Measurements from ENCODE around the gene ZDHHC7. TPM values are rescaled to one million over a fixed set of nuclear protein-coding genes. Genes with fewer than 3 reads are reported as not detected.
"Not testable (repeated sequence)": the region's sequence is repeated elsewhere in the genome, so short reads cannot be mapped to it uniquely, and the experiment has no call there.

The ZDHHC7 gene
- total RNA-seq, 2 experiments from 2014 or later: 39.8 to 44.6 TPM

GRCh38 chr16:85054948-85055492 lies 43.7 kb upstream of the ZDHHC7 start:
- Mint-ChIP-seq H3K36me3 (ENCODE audit: low read depth) (no peaks in the 10 kb centered on the region), H3K4me1 (ENCODE audit: low read depth) (peaks cover 55% of the 10 kb centered on the region), H3K4me3 (peak overlapping the region; percentile 79), H3K27me3 (no peaks in the 10 kb centered on the region), H3K9me3 (no peaks in the 10 kb centered on the region), H3K27ac (peak overlapping the region; percentile 92)
- H3K27me3 ChIP-seq (ENCODE audit: control insufficient read depth in 1 of 2, insufficient read depth in 2 of 2, low read length in 2 of 2): no peaks in the 10 kb centered on the region
- POLR2A ChIA-PET: interaction anchor here (0.6 to 2.4 kb wide), 12 partner anchors 8 to 456 kb away, joined by 3 to 43 read pairs (median 4); partner anchors contain the start of genes KIAA0513 and ZDHHC7
- ATAC-seq (ENCODE audit: poor library complexity) (no peak), DNase-seq (no peak)
- H3K9me3 ChIP-seq (ENCODE audit: control insufficient read depth in 1 of 2, insufficient read depth in 1 of 2, low read length in 2 of 2): no peaks in the 10 kb centered on the region
- intact Hi-C loops (cut with DNase I, micrococcal nuclease): loop anchor here (1.0 to 5.0 kb wide), 5 partner anchors 26 to 44 kb away; partner anchors contain the start of gene ZDHHC7 (in 2 of the 2)
- peak overlapping the region; percentile 30 to 78 for H3K27ac ChIP-seq (ENCODE audit: low read depth in 1 of 2, low read length in 2 of 2)
- peak overlapping the region; percentile 38 for H3K4me3 ChIP-seq (ENCODE audit: low read length)
- H3K36me3 ChIP-seq (ENCODE audit: insufficient read depth, low read length): no peaks in the 10 kb centered on the region
- H3K4me1 ChIP-seq (ENCODE audit: insufficient read depth, low read length): peaks cover 40% of the 10 kb centered on the region
- CTCF ChIA-PET: interaction anchor here (2.2 kb wide), 2 partner anchors 27 to 32 kb away, joined by 8 to 12 read pairs; partner anchors contain the start of gene KIAA0513
- TF ChIP-seq CTCF (IDR thresholded peaks at IDR 0.05): no peak

- not testable (repeated sequence) for H3K4me3 ChIP-seq (ENCODE audit: low read length); H3K9me3 ChIP-seq (ENCODE audit: control insufficient read depth in 1 of 2, insufficient read depth in 1 of 2, low read length in 2 of 2); H3K4me3 Mint-ChIP-seq; DNase-seq; ATAC-seq (ENCODE audit: poor library complexity); H3K27me3 Mint-ChIP-seq; H3K27me3 ChIP-seq (ENCODE audit: control insufficient read depth in 1 of 2, insufficient read depth in 2 of 2, low read length in 2 of 2); H3K9me3 Mint-ChIP-seq; H3K36me3 Mint-ChIP-seq (ENCODE audit: low read depth); H3K36me3 ChIP-seq (ENCODE audit: insufficient read depth, low read length)
- CTCF ChIA-PET: interaction anchor here (0.7 to 1.0 kb wide), 2 partner anchors 32 to 86 kb away, joined by 3 to 5 read pairs; no protein-coding TSS in a partner anchor
- POLR2A ChIA-PET: interaction anchor here (2.4 kb wide), 1 partner anchor 27 kb away, joined by 43 read pairs; the partner anchor contains the start of gene KIAA0513
- Histone ChIP-seq H3K27ac (ENCODE audit: low read depth in 1 of 2, low read length in 2 of 2) (peak overlapping the region in 1 of 2 donors; percentile 30), H3K4me1 (ENCODE audit: insufficient read depth, low read length) (peaks cover 40% of the 10 kb centered on the region)
- H3K4me1 Mint-ChIP-seq (ENCODE audit: low read depth): peaks cover 55% of the 10 kb centered on the region
- intact Hi-C loops (cut with DNase I, micrococcal nuclease): loop anchor here in 1 of 2 experiments (2.0 kb wide), 1 partner anchor 26 kb away; no protein-coding TSS in a partner anchor
- peak overlapping the region; percentile 92 for H3K27ac Mint-ChIP-seq
Observed at GRCh38 chr16:85054321-85054720, 43.0 kb upstream of the ZDHHC7 start.

- no peak overlapping the region for H3K4me3 Mint-ChIP-seq
- peaks cover 56% of the 10 kb centered on the region for H3K4me1 Mint-ChIP-seq (ENCODE audit: low read depth)
- H3K9me3 Mint-ChIP-seq: no peaks in the 10 kb centered on the region
- ATAC-seq (ENCODE audit: poor library complexity): no peak
- H3K27ac Mint-ChIP-seq: no peak overlapping the region
- intact Hi-C loops (cut with DNase I, micrococcal nuclease): no loop called here
- peaks cover 4% of the 10 kb centered on the region for H3K36me3 Mint-ChIP-seq (ENCODE audit: low read depth)
- ChIA-PET POLR2A (no interaction called here), CTCF (no interaction called here)
- TF ChIP-seq CTCF (IDR thresholded peaks at IDR 0.05): no peak
- no peaks in the 10 kb centered on the region for H3K27me3 Mint-ChIP-seq
- DNase-seq: no peak
- Histone ChIP-seq H3K27me3 (ENCODE audit: control insufficient read depth in 1 of 2, insufficient read depth in 2 of 2, low read length in 2 of 2) (no peaks in the 10 kb centered on the region), H3K9me3 (ENCODE audit: control insufficient read depth in 1 of 2, insufficient read depth in 1 of 2, low read length in 2 of 2) (no peaks in the 10 kb centered on the region), H3K4me3 (ENCODE audit: low read length) (no peak overlapping the region), H3K36me3 (ENCODE audit: insufficient read depth, low read length) (no peaks in the 10 kb centered on the region), H3K27ac (ENCODE audit: low read depth in 1 of 2, low read length in 2 of 2) (no peak overlapping the region), H3K4me1 (ENCODE audit: insufficient read depth, low read length) (peaks cover 37% of the 10 kb centered on the region)
Observed at GRCh38 chr16:85052536-85052935, 41.2 kb upstream of the ZDHHC7 start.

Measured in CD4-positive, alpha-beta T cell (primary cell).